ENCODE measurements around the gene LINC00237.

The LINC00237 gene

GRCh38 chr20:21063276-21063675 is 42.9 kb downstream of the LINC00237 start:
- no peak overlapping the region for H3K9ac ChIP-seq (ENCODE audit: low read depth, low read length)

GRCh38 chr20:21053002-21053762 is 53.0 kb downstream of the LINC00237 start:
- H3K36me3 ChIP-seq (ENCODE audit: insufficient read depth, low read length) = no peaks in the 10 kb centered on the region
- no peaks in the 10 kb centered on the region for H3K9me3 ChIP-seq (ENCODE audit: control insufficient read depth, insufficient read depth, low read length)
- H3K4me1 ChIP-seq (ENCODE audit: insufficient read depth, low read length) = peaks cover 12% of the 10 kb centered on the region
- no peak overlapping the region for H3K9ac ChIP-seq (ENCODE audit: low read depth, low read length)

More at GRCh38 chr20:21063276-21063675, 42.9 kb downstream of the LINC00237 start:
- Histone ChIP-seq H3K36me3 (ENCODE audit: insufficient read depth, low read length) (no peaks in the 10 kb centered on the region), H3K4me1 (ENCODE audit: insufficient read depth, low read length) (no peaks in the 10 kb centered on the region), H3K9me3 (ENCODE audit: control insufficient read depth, insufficient read depth, low read length) (no peaks in the 10 kb centered on the region)

GRCh38 chr20:21052686-21053001 is 53.5 kb downstream of the LINC00237 start:
- Histone ChIP-seq H3K4me1 (ENCODE audit: insufficient read depth, low read length) (peaks cover 12% of the 10 kb centered on the region), H3K36me3 (ENCODE audit: insufficient read depth, low read length) (no peaks in the 10 kb centered on the region), H3K9ac (ENCODE audit: low read depth, low read length) (no peak overlapping the region), H3K9me3 (ENCODE audit: control insufficient read depth, insufficient read depth, low read length) (no peaks in the 10 kb centered on the region)

- H3K9me3 ChIP-seq (ENCODE audit: control insufficient read depth, insufficient read depth, low read length) = no peaks in the 10 kb centered on the region
- peaks cover 12% of the 10 kb centered on the region for H3K4me1 ChIP-seq (ENCODE audit: insufficient read depth, low read length)
- H3K36me3 ChIP-seq (ENCODE audit: insufficient read depth, low read length) = no peaks in the 10 kb centered on the region
- H3K9ac ChIP-seq (ENCODE audit: low read depth, low read length) = no peak overlapping the region
Observed at GRCh38 chr20:21052241-21052640, 53.9 kb downstream of the LINC00237 start.

- peaks cover 12% of the 10 kb centered on the region for H3K4me1 ChIP-seq (ENCODE audit: insufficient read depth, low read length)
- no peaks in the 10 kb centered on the region for H3K9me3 ChIP-seq (ENCODE audit: control insufficient read depth, insufficient read depth, low read length)
- no peaks in the 10 kb centered on the region for H3K36me3 ChIP-seq (ENCODE audit: insufficient read depth, low read length)
- H3K9ac ChIP-seq (ENCODE audit: low read depth, low read length) = no peak overlapping the region
Observed at GRCh38 chr20:21050710-21051109, 55.4 kb downstream of the LINC00237 start.

GRCh38 chr20:21049305-21049828 is 56.8 kb downstream of the LINC00237 start:
- H3K36me3 ChIP-seq (ENCODE audit: insufficient read depth, low read length) = no peaks in the 10 kb centered on the region
- H3K9me3 ChIP-seq (ENCODE audit: control insufficient read depth, insufficient read depth, low read length) = no peaks in the 10 kb centered on the region
- H3K9ac ChIP-seq (ENCODE audit: low read depth, low read length) = no peak overlapping the region
- peaks cover 12% of the 10 kb centered on the region for H3K4me1 ChIP-seq (ENCODE audit: insufficient read depth, low read length)

- peaks cover 10% of the 10 kb centered on the region for H3K4me1 ChIP-seq (ENCODE audit: insufficient read depth, low read length)
- H3K9me3 ChIP-seq (ENCODE audit: control insufficient read depth, insufficient read depth, low read length) = no peaks in the 10 kb centered on the region
- no peaks in the 10 kb centered on the region for H3K36me3 ChIP-seq (ENCODE audit: insufficient read depth, low read length)
- no peak overlapping the region for H3K9ac ChIP-seq (ENCODE audit: low read depth, low read length)
Observed at GRCh38 chr20:21048841-21049273, 57.3 kb downstream of the LINC00237 start.

GRCh38 chr20:21047981-21048380 is 58.2 kb downstream of the LINC00237 start:
- H3K36me3 ChIP-seq (ENCODE audit: insufficient read depth, low read length) = no peaks in the 10 kb centered on the region
- H3K9me3 ChIP-seq (ENCODE audit: control insufficient read depth, insufficient read depth, low read length) = no peaks in the 10 kb centered on the region
- H3K9ac ChIP-seq (ENCODE audit: low read depth, low read length) = no peak overlapping the region
- peaks cover 2% of the 10 kb centered on the region for H3K4me1 ChIP-seq (ENCODE audit: insufficient read depth, low read length)

- Histone ChIP-seq H3K4me1 (ENCODE audit: insufficient read depth, low read length) (no peaks in the 10 kb centered on the region), H3K36me3 (ENCODE audit: insufficient read depth, low read length) (no peaks in the 10 kb centered on the region), H3K9me3 (ENCODE audit: control insufficient read depth, insufficient read depth, low read length) (no peaks in the 10 kb centered on the region), H3K9ac (ENCODE audit: low read depth, low read length) (no peak overlapping the region)
Observed at GRCh38 chr20:21046413-21047070, 59.6 kb downstream of the LINC00237 start.

Measured in ES-I3 (cell line).